HTR-8/SVneo (cell line): ENCODE measurements around the gene NRXN3.

Experiments
- DNase-seq: peaks from one replicate; pipeline ENCODE4 v3.0.0; 2011; ENCODE audit warnings: low spot score, mixed read lengths; ENCODE audit not compliant: insufficient read length
- FAIRE-seq: peaks from 2 replicates; lab custom pipeline; 2011; peaks lifted over from hg19 to GRCh38; lab: Jason Lieb, UNC

NRXN3 gene

DNA sequence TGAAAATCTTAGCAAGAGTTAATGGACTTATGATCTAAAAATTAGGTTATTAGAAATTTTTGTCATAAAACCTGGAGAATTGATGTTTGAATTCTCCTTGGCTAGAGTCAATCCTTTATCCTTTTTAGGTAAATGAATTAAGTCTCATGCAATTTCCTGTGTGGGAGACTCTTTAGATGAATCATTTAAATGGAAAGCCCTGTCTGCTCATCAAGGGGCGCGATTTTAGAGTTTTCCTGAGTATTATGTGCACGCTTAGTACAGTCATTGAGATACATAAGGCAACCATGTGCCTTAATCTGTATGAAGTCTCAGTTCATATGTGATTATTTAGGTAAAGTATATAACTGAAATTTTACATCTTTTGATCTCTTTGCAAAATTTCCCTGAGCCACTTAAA, 974.7 kb downstream of the NRXN3 start:
- no peak for FAIRE-seq
- no peak for DNase-seq

DNA sequence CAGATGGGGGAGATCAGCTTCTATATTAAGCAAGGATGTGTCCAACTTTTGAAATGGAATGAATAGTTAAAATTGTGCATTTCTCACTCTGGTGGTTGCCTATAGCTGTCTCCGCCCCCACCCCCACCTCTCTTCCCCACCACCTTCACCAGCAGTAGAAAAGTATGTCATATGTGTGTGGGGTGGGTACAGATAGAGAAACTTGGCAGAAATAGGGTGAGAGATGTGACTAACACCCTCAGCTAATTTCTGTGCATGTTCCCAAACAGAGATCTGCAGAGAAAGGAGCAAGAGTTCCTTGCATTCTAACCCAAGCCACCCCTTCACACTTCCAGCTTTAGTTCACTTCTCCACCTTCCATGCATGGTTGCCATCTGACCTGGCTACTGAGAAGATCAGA, 980.1 kb downstream of the NRXN3 start:
- no peak for DNase-seq
- no peak for FAIRE-seq

DNA sequence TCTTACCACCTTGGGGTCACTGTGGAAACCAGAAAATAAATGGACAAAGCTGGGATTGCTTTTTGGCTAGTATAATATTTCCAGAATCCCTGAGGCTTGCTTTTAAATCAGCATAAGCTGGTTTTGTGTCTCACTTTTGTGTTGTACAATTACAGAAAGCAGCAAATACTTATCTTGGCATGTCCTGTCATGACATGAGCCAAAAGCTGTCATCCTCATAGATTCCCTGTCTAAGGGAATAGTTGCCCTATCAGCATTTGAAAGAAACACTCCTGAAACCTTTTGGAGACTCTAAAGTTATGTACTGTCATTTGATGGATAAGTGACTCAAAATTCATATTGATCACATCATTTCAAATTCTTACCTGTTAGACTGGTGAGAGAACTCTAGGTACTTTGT, 987.2 kb downstream of the NRXN3 start:
- DNase-seq (no peak), FAIRE-seq (no peak)

DNA sequence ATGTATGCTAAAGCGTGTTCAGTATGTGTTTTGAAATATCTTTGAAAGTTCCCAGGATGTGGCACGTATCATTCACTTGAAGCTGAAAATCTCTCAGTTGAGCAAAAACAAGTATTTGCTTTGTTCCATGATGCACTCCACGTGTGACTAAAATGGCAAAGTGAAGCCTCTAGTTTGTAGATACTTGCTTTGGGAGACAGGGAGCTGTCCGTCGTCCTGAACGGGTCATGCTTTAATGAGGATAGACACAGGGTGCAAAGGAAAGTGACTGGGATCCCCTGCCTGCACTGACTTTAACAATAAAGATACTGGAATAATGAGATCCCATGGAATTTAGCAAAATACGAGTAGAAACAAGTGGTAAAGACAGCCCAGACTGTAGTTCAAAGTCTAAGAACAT, 991.4 kb downstream of the NRXN3 start:
- no peak for FAIRE-seq
- DNase-seq: peak; percentile 3

DNA sequence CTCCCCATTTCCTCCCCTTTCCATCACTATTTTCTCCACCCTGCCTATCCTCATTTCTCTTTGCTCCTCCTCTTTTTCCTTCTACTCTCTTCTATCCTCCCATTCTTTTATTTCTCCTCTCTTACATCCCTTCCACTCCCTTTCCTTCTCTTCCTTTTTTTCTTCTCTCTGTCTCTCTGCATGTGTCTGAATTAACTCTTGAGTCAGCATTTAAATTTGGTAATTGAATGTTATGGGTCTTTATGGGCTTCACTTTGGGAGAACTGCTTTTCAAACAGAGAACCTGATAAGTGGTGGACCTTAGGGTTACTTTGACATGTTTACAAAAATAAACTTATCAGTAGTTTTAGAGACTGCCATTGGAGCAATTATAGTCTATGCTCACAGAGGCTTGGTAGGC, 992.7 kb downstream of the NRXN3 start:
- FAIRE-seq (no peak), DNase-seq (no peak)

DNA sequence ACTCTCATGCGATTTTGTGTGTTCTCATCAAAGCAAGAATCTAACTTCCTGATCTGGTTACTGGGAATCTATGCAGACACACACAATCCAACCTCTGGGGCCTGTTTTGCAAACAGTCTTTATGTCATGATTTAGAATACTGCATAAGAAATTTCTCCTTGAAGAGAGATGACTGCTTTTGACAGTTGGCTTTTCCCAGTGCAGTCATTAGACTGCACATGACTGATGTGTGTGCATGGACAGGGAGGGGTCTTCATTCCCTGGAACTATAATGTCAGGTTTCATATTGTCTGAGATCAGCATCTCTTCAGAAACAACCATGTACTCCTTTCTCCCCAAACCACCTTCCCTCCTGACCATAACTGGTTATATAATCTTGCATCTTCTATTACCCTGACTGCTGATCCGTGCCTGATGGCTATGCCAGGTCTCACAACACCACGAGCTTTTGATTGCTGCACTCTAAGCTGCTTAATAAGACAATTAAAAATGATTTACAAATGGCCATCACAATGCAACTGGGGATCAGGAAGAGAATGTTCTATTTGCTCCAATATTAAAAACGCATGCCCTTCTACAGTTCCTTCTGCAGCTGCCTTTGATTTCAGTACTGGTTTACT, 995.4 kb downstream of the NRXN3 start:
- FAIRE-seq: no peak
- DNase-seq: no peak

DNA sequence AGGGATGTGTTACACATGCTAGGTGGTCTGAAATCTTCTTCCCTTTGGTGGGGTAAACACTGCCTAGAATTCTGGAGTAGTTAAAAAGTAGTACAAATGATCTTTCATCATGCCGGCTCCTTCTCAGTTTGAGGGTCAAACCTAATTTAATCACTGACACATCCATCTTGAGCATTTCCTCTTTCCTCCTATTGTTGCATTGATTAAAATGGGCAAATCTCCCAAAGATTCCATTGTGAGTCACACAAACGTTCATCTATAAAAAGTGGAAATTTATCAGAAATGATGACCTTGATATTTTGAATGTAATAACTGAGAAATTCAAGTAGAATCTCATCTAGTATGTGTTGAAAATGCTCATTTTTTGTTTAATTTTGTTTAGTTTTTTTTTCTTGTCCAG, 996.0 kb downstream of the NRXN3 start:
- no peak for FAIRE-seq
- DNase-seq: no peak

DNA sequence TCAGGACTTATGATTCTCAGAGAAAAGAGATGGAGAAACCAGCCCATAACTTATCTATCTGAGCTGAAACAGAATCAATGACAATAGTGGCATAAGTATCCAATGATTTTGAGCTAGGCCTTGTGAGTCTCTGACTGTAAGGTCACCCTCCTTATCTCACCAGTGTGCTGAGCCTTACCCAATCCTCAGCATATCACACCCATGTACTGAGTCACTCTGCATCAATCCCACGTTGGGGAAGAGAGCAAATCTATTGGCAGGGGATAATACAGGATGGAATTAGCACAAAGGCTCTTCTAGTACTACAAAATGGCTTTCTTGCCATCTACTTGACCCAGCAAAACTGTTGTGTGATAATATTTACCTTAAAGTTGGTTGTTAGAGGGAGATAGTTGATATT, 997.8 kb downstream of the NRXN3 start:
- FAIRE-seq (no peak), DNase-seq (no peak)

DNA sequence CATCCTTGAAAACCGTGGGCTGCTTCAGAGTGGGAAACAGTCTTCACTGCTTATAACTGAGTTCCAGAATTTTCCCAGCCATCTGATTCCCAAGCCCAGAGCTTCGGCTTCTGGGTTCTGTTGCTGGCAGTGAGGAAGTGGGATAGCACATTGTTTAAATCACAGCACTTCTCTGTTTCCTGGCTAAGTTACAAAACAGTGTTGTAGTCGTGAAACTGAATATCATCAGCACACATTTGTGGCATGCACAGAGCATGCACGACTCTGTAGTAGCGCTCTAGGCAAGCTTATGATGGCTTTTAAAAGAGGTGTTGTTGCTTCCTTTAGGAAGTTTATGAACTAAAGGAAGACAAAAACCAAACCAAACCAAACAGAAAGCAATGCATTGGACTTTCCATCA, 1005.5 kb downstream of the NRXN3 start:
- no peak for DNase-seq

DNA sequence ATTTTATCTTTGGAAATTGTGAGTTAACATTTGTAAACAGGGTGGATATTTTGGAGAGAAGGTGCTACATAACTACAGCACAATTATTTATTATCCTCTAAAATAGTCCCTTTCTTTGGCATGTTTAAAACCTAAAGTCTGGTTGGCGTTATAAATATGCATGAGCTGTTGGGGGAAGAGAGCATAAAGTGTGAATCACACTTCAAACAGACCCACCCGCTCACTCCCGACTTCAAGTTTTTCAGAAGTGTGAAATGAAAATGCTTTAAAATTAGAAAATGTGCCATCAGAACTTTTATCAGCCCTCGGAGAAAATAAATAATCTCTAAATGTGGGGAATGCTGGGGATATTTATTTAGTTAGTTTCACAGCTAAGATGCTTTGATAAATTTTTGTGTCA, 1006.9 kb downstream of the NRXN3 start:
- no peak for DNase-seq
- no peak for FAIRE-seq

More for the DNA sequence above, 1005.5 kb downstream of the NRXN3 start:
- no peak for FAIRE-seq

DNA sequence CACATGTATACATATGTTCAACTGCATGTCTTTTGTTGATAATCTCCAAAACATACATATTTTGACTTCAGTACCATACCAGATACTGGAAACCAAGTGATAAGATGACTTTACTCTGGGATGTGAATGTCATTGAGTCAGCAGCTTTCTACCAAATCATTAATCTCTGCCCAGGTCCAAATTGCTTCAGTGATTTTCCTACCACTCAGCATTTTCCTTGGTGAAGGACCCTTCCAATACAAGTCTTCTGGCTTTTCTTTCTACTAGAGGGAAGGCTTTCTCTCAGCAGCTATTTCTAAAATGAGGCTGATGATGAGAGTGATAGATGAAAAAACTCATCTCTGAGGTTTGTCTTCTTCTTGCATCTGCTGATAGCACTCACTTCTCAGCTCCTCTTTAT, 1008.5 kb downstream of the NRXN3 start:
- FAIRE-seq (no peak), DNase-seq (no peak)

DNA sequence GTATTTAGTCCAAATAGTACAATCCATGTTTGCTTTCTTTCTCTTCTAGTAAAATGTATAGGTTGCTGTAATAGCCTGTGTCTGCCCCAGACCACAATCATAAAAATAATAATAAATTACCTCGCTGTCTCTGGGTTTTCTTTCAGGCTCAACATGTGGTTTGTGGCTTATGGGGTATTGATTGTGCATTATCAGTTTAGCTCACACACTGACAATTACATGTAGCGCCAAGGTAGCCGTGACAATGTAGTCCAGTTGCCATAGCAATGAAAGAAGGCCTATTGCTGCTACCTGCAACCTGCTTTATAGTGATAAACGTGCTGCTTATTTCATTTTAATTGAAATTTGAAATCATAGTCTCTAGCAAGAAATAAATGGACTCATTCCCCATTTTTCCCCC, 1009.8 kb downstream of the NRXN3 start:
- DNase-seq (no peak), FAIRE-seq (no peak)

DNA sequence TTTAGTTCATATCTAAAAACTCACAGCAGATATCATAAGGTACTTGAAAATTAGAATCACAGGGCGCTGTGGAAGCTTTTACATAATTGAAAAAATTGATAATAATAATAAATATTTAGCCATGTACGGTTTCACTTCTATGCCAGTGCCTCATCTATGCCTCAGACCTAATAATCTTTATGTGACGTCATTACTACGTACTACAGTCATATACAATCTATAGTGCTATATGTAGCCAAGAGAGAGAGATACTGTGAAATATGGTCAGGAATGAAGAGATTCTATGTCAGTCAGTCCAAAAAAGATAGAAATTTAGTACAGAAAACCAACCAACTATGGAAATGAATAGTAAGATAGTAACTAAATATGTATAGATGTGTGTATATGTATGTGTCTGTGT, 1010.5 kb downstream of the NRXN3 start:
- FAIRE-seq: no peak
- DNase-seq: no peak

DNA sequence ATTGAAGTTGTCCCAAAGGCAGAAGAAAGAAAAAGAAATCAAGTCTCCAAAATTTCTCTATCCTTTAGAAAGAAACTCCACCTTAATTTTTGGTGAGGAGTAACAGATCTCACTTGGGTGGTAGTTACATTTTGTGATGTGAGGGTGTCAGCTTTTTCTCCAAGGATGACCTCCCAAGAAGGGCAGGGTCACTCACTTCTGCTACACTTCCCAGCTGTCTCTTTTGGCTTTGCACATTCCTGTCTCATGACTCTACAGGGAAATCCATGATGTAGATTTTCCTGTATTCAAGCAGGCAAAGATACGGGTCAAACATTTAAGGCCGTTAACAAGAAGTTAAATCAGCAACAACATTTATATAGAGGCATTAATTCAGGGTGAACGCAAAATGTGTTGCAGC, 1016.4 kb downstream of the NRXN3 start:
- DNase-seq: peak; percentile 22
- no peak for FAIRE-seq

DNA sequence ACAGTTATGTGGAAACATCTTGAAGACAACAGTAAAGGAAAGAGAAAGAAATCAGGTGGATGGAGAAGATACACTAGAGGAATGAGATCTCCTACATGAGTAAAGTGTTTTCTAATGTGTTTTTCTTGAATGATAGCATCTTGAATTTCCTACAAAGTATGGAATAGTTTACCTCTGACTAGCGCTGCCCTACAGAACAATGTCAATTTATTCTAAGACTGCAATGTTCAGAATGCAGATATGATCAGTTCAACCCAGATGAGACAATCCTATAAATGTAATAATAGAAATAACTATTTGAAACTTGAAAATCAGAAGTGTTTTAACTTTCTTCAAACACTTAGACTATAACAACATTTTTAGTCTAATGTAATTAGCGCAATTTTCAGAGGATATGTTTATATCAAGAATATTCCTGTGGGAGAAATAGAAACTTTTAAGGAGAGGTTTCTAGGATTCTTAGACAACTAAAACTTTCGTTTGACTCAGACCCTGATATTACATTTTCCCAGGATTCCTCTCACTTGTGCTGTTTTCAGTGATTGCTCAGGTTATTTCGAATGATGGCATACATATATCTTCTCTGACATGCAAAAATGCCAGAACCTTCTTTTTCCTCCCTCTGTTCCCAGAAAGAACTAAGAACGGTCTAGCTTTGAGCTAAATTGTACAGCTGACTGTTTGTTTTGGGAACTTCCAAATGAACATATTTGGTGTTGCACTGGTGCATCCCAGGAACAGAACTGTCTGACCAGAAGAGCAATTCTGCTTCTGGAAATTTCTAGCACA, 1023.7 kb downstream of the NRXN3 start:
- FAIRE-seq (no peak), DNase-seq (peak; percentile 3)

DNA sequence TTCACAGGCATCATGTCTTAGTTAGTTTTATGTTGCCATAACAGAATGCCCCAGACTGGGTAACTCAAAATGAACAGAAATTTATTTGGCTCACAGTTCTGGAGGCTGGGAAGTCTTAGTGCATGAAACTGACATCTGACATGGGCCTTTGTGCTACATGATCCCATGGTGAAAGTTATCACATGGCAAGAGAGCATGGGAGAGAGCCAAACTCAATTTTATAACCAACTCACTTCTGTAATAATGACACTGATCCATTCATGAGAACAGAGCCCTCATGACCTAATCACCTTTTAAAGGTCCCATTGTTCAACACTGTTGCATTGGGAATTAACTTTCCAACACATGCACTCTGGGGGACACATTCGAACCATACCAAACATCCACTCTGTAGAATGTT, 1026.0 kb downstream of the NRXN3 start:
- FAIRE-seq: no peak

DNA sequence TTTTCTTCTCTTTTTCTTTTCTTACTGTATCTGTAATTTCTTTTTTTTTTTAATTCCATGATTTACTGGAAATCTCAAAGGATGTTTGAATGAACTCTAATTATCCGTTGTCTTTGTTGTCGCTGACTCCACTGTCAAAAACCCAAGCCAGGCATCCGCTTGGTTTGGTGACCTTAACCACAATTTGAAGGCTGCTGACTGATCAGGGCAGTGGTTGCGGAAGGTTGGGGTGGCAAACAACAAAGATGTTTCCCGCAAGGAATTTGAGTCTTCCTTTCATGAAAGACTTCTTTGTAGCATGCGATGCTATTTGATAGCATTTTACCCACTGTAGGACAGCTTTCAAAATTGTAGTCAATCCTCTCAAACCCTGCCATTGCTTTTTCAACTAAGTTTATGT, 1027.3 kb downstream of the NRXN3 start:
- FAIRE-seq (no peak), DNase-seq (no peak)

More for the DNA sequence above, 1026.0 kb downstream of the NRXN3 start:
- DNase-seq: no peak

DNA sequence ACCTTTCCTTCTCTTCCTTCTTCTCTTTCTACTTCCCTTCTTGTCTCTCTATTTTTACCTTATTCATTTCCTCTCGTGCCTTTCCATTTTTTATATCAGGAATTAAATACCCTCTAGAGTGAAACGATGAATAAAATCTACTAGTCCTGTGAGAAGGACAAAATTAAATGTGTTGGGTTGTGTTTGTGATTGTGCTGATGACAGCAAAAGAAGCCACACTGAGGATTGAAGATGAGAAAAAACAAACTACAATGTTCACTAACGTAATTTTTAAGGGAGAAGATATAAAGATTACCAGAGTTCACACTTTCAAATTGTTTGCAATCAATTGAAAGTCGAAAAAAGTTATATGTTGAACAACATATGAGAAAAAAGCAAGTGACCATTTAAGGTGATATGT, 1029.0 kb downstream of the NRXN3 start:
- no peak for DNase-seq
- no peak for FAIRE-seq

DNA sequence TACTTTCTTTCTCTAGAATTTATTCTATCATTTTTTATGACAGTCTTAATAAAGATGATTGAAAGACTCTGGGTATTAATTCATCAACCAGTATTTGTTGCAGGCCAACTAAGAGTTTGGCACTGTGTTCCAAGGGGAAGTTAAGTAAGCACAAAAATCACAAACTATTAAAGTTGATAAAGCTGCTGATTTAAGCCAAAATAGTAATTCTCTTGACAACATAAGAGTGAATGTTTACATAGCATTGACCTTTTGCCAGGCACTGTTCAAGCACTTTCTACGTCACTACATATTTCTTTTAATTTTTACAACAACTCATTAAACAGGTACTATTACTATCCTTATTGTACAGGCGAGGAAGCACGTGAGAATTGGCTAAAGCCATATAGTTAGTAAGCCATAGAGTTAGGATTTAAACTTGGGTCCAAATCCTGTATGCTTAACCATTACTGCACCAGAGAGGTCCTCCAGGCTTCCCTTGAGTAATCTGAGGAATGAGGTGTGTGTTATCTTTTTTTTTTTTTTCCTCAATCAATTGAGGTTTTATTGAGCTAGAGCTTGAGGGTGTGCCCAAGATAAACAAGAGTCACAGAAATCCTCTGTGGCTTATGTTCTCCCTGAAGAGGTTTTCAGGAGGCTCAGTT, 1031.5 kb downstream of the NRXN3 start:
- FAIRE-seq (no peak), DNase-seq (no peak)

DNA sequence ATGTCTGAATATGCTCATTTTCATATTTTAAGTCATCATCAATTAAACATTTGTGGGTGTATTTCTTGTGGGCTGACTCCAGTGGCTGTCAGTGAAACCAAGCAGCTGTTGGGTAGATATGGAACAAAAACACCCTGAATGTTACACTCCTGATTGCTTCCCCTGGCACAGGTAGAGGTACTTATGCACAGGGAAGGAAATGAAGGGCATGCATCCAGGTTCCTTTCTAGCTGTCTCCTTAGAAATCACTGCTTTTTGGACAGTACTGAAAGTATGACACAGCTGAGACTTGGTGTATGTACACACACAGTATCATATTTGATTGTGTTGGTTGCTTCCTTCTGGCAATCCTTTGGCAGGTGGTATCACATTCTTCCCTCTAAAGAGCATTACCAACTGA, 1034.4 kb downstream of the NRXN3 start:
- DNase-seq (no peak), FAIRE-seq (no peak)

DNA sequence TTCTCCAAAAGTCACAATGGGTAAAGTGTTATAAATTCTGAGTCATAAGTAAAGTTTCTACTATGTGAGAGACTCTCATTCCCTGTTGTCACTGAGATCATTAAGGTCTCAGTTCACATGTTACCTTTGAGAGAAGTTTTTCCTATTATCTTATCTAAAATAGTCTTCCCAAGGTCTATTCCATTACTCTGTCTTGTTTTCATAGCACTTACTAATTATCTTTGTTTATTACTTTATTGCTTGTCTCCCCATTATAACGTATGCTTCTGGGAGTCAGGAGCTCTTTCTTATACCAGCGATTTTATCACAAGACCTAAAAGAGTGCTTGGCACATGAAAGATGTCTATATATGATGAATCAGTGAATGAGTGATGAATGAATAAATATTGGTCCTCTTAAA, 1039.2 kb downstream of the NRXN3 start:
- DNase-seq: no peak
- FAIRE-seq: no peak

DNA sequence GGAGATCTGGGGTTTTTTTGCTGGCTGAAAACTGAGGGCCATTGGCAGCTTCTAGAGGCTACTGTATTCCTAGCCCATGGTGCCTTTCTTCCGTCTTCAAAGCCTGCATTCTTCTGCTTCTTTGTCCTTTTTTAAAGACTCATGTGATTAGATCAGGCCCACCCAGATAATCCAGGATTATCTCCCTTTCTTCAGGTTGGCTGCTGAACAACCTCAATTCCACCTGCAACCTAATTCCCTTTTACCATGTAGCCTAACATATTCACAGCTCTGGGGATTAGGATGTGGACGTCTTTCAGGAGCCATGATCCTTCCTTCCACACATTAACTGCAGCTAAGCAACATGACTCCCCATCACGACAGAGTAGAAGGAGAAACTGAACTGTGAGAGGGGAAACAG, 1055.6 kb downstream of the NRXN3 start:
- no peak for DNase-seq
- FAIRE-seq: no peak
